Measurements from ENCODE around the gene OR4N2. TPM values are rescaled to one million over a fixed set of nuclear protein-coding genes. Genes with fewer than 3 reads are reported as not detected.
"Not testable (repeated sequence)": the region's sequence is repeated elsewhere in the genome, so short reads cannot be mapped to it uniquely, and the experiment has no call there.

The OR4N2 gene
- total and polyA plus RNA-seq, 10 of the 15 experiments (the other 5 are each of a cell fraction or from before 2014, with no cell fraction given): not detected

- H3K9me3 ChIP-seq (replicated peaks; ENCODE audit: control insufficient read depth, insufficient read depth, low read length); H2AFZ ChIP-seq (ENCODE audit: control insufficient read depth, low read depth, low read length); H4K20me1 ChIP-seq (ENCODE audit: control insufficient read depth, insufficient read depth); SMC1A ChIA-PET (ENCODE audit: uncharacterized antibody, unreplicated experiment); ATAC-seq; BruUV-seq (replicated peaks); H3K27ac ChIP-seq (ENCODE audit: control insufficient read depth, insufficient read depth); intact Hi-C loops (cut with micrococcal nuclease; ENCODE audit: unreplicated experiment); H3K4me1 ChIP-seq (ENCODE audit: control insufficient read depth, insufficient read depth, low read length); H3K4me3 ChIP-seq; RAD21 ChIA-PET (ENCODE audit: unreplicated experiment); H3K79me2 ChIP-seq (ENCODE audit: control insufficient read depth, insufficient read depth, low read length); H3K36me3 ChIP-seq (ENCODE audit: control insufficient read depth in 2 of 2, insufficient read depth in 2 of 2, low read length in 1 of 2); H3K27me3 ChIP-seq (replicated peaks in 1 of 2; ENCODE audit: control insufficient read depth in 2 of 2, insufficient read depth in 2 of 2, low read length in 1 of 2); in situ Hi-C loops (cut with MboI); FAIRE-seq; H3K9ac ChIP-seq (ENCODE audit: control insufficient read depth, insufficient read depth, low read length); POLR2A ChIA-PET; DNase-seq (ENCODE audit: low read depth, low spot score); H3K4me2 ChIP-seq (ENCODE audit: control insufficient read depth, insufficient read depth); CTCF ChIA-PET: not testable (repeated sequence)
- 40% methylated on average over 1 of the region's 1 CpG for WGBS (ENCODE audit: insufficient coverage, insufficient replicate concordance, low lambda C conversion rate, missing lambda C conversion rate)
Measured at GRCh38 chr14:19819879-19820278, 16.3 kb downstream of the OR4N2 start.

GRCh38 chr14:19821016-19821415 lies 17.4 kb downstream of the OR4N2 start:
- RAD21 ChIA-PET (ENCODE audit: unreplicated experiment); BruUV-seq (replicated peaks); SMC1A ChIA-PET (ENCODE audit: uncharacterized antibody, unreplicated experiment); ATAC-seq; H2AFZ ChIP-seq (ENCODE audit: control insufficient read depth, low read depth, low read length); H4K20me1 ChIP-seq (ENCODE audit: control insufficient read depth, insufficient read depth); H3K27me3 ChIP-seq (replicated peaks in 1 of 2; ENCODE audit: control insufficient read depth in 2 of 2, insufficient read depth in 2 of 2, low read length in 1 of 2); H3K4me2 ChIP-seq (ENCODE audit: control insufficient read depth, insufficient read depth); H3K9ac ChIP-seq (ENCODE audit: control insufficient read depth, insufficient read depth, low read length); FAIRE-seq; H3K4me3 ChIP-seq; in situ Hi-C loops (cut with MboI); DNase-seq (ENCODE audit: low read depth, low spot score); POLR2A ChIA-PET; H3K79me2 ChIP-seq (ENCODE audit: control insufficient read depth, insufficient read depth, low read length); H3K36me3 ChIP-seq (ENCODE audit: control insufficient read depth in 2 of 2, insufficient read depth in 2 of 2, low read length in 1 of 2); intact Hi-C loops (cut with micrococcal nuclease; ENCODE audit: unreplicated experiment); H3K9me3 ChIP-seq (replicated peaks; ENCODE audit: control insufficient read depth, insufficient read depth, low read length); H3K4me1 ChIP-seq (ENCODE audit: control insufficient read depth, insufficient read depth, low read length); H3K27ac ChIP-seq (ENCODE audit: control insufficient read depth, insufficient read depth); CTCF ChIA-PET: not testable (repeated sequence)
- WGBS (ENCODE audit: insufficient coverage, insufficient replicate concordance, low lambda C conversion rate, missing lambda C conversion rate): 38% methylated on average over 6 of the region's 6 CpGs

DNA sequence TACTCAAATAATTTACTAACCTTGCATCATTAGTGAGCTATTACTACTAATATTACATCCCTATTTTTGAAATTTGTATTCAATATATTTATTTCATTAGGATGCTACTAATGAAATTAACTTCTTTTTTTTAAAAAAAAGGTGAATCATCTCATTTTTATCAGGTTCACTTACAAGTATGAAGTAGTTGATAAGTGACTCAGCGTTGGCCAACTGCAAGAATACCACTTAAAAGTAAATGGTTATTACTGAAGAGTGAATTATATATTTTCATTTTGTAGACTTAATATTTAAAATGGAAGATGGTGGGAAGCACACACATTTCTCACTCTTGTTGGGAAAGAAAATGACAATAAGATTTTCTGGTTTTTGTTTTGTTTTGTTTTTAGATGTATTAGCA lies 19.6 kb downstream of the OR4N2 start:
- Histone ChIP-seq H3K27me3 (replicated peaks in 1 of 2; ENCODE audit: control insufficient read depth in 2 of 2, insufficient read depth in 2 of 2, low read length in 1 of 2) (no peaks in the 10 kb centered on the region), H3K4me2 (ENCODE audit: control insufficient read depth, insufficient read depth) (no peak overlapping the region), H3K27ac (ENCODE audit: control insufficient read depth, insufficient read depth) (no peak overlapping the region), H3K79me2 (ENCODE audit: control insufficient read depth, insufficient read depth, low read length) (no peaks in the 10 kb centered on the region), H4K20me1 (ENCODE audit: control insufficient read depth, insufficient read depth) (no peaks in the 10 kb centered on the region), H3K4me1 (ENCODE audit: control insufficient read depth, insufficient read depth, low read length) (no peaks in the 10 kb centered on the region), H3K9ac (ENCODE audit: control insufficient read depth, insufficient read depth, low read length) (no peak overlapping the region), H3K36me3 (ENCODE audit: control insufficient read depth in 2 of 2, insufficient read depth in 2 of 2, low read length in 1 of 2) (no peaks in the 10 kb centered on the region), H3K4me3 (no peak overlapping the region), H2AFZ (ENCODE audit: control insufficient read depth, low read depth, low read length) (no peak overlapping the region), H3K9me3 (replicated peaks; ENCODE audit: control insufficient read depth, insufficient read depth, low read length) (no peaks in the 10 kb centered on the region)
- SMC1A ChIA-PET (ENCODE audit: uncharacterized antibody, unreplicated experiment): no interaction called here
- in situ Hi-C loops (cut with MboI) (no loop called here), intact Hi-C loops (cut with micrococcal nuclease; ENCODE audit: unreplicated experiment) (no loop called here)
- DNase-seq (ENCODE audit: low read depth, low spot score) (no peak), ATAC-seq (no peak), FAIRE-seq (no peak)
- 0% methylated on average over 1 of the region's 1 CpG for WGBS (ENCODE audit: insufficient coverage, insufficient replicate concordance, low lambda C conversion rate, missing lambda C conversion rate)
- POLR2A ChIA-PET: no interaction called here
- no TSS peak for BruUV-seq (replicated peaks)
- CTCF ChIA-PET: no interaction called here
- TF ChIP-seq, protein P1, sequence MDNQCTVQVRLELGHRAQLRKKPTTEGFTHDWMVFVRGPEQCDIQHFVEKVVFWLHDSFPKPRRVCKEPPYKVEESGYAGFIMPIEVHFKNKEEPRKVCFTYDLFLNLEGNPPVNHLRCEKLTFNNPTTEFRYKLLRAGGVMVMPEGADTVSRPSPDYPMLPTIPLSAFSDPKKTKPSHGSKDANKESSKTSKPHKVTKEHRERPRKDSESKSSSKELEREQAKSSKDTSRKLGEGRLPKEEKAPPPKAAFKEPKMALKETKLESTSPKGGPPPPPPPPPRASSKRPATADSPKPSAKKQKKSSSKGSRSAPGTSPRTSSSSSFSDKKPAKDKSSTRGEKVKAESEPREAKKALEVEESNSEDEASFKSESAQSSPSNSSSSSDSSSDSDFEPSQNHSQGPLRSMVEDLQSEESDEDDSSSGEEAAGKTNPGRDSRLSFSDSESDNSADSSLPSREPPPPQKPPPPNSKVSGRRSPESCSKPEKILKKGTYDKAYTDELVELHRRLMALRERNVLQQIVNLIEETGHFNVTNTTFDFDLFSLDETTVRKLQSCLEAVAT (IDR thresholded peaks at IDR 0.05): no peak
- TF ChIP-seq ZBTB4 (CRISPR knock-in tag; IDR thresholded peaks at IDR 0.05) (no peak), WRNIP1 (IDR thresholded peaks at IDR 0.05; ENCODE audit: borderline replicate concordance, low read depth, low read length) (no peak)
- RAD21 ChIA-PET (ENCODE audit: unreplicated experiment): no interaction called here
